Keratinocyte (primary cell): ENCODE data around the gene SKAP1.

ENCODE experiments used
- CTCF ChIP-seq, 3 experiments: IDR thresholded peaks in 1 of 3; conservative IDR thresholded peaks in 1 of 3; optimal IDR thresholded peaks in 1 of 3; 2 replicates in 2 of 3; 3 replicates in 1 of 3; pipeline versions ENCODE3 to v1.5.1; 2011; ENCODE audit warnings: low read length in 3 of 3, mild to moderate bottlenecking in 3 of 3, moderate library complexity in 2 of 3, control low read depth in 1 of 3, inconsistent platforms in 1 of 3; ENCODE audit not compliant: insufficient read depth in 2 of 3; ENCODE audit errors: extremely low read depth in 1 of 3
- EZH2 ChIP-seq: IDR thresholded peaks from one replicate; pipeline ENCODE4 v1.6.1; 2012; ENCODE audit warnings: inconsistent platforms, mild to moderate bottlenecking, low read length, moderate library complexity

GRCh38 chr17:48207776-48208544, 222.1 kb downstream of the SKAP1 start:
- TF ChIP-seq CTCF (optimal IDR thresholded peaks at IDR 0.05 in 1 of 3, IDR thresholded peaks at IDR 0.05 in 1 of 3, conservative IDR thresholded peaks at IDR 0.05 in 1 of 3; ENCODE audit: extremely low read depth in 1 of 3, insufficient read depth in 2 of 3, low read length in 3 of 3) (no peak), EZH2 (no peak)
